ENCODE results near the gene TMEM63B.

Gene TMEM63B

DNA sequence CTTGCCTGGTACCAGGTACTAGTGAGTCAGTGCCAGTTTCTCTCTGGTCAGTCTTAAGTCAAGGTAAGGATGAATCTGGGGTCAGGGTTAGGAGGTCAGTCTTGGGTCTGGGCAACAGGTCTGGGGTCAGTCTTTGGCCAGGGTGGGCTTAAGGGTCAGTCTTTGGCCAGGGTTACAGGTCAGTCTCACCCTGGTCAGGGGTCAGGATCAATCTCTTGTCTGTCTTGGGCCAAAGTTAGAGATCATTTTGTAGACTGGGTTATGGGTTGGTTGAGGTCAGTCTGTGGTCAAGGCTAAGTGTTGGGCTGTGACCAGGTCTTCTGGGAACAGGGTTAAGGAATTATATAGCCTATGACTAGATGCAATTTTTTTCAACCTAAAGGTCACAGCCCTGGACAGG, 18.5 kb downstream of the TMEM63B start:
- no peak for DNase-seq

DNA sequence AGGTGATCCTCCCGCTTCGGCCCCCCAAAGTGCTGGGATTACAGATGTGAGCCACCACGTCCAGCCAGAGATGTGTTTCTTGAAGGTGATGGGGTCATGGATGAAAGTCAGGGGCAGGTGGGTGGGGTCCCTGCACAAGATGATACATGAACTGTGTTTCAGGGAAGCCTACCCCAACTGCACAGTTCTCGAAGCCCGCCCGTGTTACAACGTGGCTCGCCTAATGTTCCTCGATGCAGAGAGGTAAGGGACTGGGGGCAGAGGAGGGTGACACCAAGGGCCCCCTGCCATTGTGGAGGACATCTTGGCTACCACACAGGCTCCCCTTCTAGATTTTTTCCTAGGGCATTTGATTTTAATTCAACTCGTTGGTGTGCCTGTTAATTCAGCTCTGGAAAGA, 19.3 kb downstream of the TMEM63B start:
- no peak for DNase-seq

DNA sequence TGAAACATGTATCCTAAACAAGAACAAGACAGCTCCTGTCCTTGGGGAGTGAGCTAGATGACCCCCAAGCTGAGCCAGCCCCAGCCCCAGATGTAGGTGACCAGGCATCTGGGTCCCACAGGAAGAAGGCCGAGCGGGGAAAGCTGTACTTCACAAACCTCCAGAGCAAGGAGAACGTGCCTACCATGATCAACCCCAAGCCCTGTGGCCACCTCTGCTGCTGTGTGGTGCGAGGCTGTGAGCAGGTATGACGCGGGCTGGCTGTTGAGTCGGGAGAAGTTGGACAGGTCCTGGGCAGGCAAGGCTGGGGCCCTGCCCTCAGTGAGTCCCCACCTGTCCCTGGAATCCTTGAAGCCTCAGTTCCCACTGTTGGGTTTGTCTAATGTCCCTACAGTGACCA, 19.9 kb downstream of the TMEM63B start:
- no peak for DNase-seq

DNA sequence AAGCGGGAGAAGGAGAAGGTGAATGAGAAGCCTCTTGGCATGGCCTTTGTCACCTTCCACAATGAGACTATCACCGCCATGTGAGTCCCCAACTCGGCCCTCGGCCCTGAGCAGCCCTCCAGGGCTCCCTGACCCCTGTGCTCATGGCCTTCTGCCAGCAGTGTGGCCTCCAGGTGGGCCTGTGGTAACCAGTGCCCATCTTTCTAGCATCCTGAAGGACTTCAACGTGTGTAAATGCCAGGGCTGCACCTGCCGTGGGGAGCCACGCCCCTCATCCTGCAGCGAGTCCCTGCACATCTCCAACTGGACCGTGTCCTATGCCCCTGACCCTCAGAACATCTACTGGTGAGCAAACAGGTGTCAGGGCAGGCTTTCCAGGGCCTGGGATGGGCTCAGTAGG, 21.0 kb downstream of the TMEM63B start:
- DNase-seq = no peak

DNA sequence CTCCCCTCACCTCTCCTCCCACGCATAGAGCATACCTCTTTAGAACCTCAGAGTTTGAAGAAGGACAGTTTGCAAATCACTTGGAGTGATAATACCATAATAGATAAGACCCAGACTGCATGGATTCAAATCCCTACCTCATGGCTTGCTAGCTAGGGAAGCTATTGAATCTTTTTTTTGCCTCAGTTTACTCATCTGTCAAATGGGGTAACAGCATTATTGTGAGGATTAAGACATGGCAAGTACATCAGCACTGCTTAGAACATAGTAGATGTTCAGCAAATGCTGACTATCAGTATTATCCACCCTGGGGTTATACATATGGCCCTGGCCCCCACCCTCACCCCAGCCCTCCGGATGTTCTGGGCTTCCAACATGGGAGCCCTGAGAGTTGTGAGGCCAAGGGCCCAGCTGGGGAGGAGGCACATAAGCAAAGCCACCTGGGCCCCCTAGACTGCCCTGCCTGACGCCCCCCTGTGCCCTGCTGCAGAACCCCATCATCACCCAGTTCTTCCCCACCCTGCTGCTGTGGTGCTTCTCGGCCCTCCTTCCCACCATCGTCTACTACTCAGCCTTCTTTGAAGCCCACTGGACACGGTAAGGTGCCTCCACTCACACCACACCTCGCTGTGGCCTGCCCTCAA, 22.1 kb downstream of the TMEM63B start:
- DNase-seq = no peak

DNA sequence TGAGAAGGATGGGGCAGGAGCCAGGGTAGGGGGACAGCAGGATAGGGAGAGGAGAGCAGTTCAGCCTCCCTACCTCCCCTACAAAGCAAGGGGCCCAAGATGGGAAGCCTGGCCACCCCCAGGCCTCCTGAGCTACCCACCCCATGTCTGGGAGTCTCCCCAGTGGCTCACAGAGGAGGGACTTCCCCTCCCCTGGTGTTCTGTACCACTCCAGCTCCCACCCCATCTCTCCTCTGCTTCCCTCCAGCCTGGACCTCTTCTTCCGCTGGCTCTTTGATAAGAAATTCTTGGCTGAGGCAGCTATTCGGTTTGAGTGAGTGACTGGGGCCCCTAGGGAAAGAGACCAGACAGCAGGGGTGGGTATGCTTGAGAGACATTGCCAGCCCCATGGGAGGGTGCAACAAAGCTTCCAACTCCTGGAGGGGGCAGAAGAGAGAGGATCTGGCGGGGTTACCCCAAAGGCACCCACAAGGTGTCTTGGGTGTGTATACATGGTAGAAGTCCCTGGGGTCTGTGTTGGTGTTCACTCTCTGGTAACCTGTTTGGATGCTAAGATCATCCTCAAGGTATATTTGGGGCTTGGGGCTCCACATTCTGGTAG, 23.1 kb downstream of the TMEM63B start:
- DNase-seq = no peak

DNA sequence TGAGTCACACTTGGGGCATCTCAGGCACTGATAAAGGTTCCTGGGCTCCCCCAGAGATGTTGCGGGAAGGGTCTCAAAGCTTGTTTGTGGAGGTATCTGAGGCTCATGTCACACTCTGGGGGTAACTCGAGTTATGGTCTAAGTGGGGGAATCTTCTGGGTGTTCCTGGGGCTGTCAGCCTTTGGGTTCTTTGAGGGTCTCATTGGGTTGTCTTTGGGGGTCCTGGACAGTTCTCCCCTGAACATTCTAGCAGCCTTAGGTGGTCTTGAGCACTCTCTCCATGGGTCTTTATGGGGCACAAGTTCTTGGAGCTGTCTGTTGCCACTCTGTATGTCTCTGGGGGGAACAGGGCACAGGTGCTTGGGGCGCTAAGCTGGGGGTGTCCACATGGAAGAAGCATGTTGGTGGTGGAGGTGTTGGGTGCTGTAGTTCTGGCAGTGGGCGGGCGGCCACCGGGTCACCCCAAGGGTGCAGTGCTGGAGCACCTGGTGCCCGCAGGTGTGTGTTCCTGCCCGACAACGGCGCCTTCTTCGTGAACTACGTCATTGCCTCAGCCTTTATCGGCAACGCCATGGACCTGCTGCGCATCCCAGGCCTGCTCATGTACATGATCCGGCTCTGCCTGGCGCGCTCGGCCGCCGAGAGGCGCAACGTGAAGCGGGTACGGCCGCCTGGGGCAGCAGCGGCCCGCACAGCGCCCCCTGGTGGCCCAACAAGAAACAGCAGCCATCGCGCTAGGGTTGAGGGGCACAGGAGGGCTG, 24.2 kb downstream of the TMEM63B start:
- peak; percentile 69 for DNase-seq

DNA sequence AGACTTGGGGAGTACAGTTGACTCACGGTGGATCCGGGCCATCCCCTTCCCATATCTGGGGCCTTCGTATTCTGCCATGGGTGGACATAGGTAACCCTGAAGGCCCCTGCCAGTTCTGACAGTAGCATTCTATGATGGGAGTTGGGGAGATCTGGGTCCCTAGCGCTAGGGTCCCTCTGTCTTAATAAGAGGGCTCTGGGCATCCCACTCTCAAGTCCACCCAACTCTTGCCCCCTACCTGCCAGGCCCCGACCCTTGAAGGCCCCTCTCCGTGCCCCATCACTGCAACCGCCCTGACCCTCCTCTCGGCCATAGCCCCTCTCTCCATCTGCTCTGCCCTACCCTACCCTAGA, 24.7 kb downstream of the TMEM63B start:
- DNase-seq = no peak

DNA sequence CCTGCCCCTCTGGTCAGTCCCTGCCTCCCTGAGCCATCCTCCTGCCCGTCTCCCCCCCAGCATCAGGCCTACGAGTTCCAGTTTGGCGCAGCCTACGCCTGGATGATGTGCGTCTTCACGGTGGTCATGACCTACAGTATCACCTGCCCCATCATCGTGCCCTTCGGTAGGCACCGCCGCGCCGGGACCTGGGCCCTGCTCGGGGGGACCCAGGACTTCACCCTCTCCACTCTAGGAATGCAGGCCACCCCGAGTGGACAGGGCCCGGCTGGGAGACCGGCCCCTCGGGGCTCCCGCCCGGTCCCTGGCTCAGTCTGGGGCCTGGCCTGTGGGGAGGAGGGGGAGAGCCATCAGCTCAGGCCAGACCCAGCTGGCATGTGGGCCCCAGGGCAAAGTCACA, 25.2 kb downstream of the TMEM63B start:
- no peak for DNase-seq

DNA sequence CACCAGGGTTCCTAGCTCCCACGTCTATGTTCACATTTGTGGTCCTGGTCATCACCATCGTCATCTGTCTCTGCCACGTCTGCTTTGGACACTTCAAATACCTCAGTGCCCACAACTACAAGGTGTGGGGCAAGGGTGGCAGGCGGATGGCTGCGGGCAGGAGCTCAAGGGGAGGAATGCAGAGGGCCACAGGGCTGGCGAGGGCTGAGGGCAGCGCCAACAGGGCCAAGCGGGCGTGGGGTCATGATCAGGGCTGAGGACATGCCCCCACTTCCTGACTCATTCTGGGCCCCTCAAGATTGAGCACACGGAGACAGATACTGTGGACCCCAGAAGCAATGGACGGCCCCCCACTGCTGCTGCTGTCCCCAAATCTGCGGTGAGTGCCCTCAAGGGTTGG, 26.7 kb downstream of the TMEM63B start:
- no peak for DNase-seq

DNA sequence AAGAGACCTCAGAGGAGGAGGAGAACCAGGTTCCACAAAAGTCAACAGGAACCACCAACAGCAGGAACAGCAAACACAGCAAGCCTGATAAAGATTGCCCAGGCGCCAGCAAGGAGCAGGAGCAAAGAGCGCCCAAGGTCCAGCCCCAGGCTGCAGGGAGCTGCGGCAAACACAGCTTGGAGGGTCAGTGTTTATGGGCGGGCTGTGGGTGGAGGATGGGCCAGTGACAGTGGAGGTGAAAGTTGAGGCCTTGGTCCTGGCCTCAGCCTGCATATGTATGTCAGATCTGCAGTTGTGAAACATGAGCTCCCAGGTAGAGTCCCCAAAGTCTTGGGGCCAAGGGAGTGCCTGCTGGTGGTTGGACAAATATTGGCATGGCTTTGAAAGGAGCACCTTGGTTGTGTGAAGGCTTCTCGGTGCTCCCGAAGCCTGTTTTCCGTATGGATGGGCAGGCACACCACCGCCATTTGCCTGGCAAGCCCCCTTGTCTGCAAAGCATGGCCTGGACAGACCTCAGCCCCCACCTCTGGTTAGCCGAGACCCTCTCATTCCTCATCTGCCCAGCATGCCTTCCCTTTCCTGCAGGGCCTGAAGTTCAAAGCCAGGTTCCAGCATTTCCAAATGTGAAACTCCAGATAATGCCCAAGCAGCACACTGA, 29.3 kb downstream of the TMEM63B start:
- no peak for DNase-seq

DNA sequence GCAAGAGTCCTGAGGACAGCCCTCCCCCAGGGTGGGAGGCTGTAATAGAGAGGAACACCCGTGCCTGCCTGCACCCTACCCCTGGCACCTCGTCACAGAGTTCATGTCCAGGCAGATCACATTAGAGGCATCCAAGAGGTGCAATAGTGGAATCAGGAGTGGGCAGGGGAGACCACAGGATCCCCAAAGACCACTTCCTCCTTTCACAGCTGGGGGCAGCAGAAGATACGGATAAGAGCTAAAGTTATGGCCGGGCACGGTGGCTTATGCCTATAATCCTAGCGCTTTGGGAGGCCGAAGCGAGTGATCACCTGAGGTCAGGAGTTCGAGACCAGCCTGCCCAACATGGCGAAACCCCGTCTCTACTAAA, 29.8 kb downstream of the TMEM63B start:
- no peak for DNase-seq

DNA sequence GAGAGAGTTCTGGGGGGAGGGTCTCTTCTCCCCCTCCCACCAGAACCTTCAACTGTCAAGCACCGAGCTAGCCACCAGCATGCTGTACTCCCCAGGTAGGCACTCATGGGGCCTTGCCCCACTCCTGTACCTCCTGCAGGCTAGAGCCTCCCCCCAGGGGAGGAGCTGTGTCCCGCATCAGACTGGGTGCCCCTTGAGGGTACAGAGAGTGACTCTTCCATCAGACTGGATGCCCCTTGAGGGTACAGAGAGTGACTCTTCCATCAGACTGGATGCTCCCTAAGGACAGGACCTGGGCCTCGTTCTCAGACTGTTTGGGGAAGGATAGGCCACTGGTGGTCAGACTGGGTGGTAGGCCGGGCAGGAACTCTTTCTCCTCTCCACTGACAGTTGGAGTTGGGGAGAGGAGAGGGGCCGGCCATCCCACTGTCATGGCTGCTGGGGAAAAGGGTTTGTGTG, 31.4 kb downstream of the TMEM63B start, which contains the start of gene CAPN11:
CAPN11 (plus strand) TSS at position 51 of the 459 bp plus-strand sequence; CDS start at position 80, 29 bp downstream.
- DNase-seq = no peak

DNA sequence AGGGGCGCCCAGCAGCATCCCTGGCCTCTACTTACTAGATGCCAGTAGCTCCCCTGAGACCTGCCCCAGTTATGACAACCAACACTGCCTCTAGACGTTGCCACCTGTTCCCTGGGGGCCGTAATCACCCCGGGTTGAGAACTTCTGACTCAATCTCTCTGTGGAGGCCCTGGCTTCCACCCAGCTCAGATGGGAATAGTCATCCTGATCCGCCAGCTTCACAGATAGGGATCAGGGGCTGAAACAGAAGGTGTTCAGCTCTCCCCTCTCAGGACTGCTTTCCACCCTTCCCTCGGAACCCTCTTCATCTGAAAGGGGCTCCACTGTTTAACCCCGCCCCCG, 34.6 kb downstream of the TMEM63B start:
- no peak for DNase-seq

DNA sequence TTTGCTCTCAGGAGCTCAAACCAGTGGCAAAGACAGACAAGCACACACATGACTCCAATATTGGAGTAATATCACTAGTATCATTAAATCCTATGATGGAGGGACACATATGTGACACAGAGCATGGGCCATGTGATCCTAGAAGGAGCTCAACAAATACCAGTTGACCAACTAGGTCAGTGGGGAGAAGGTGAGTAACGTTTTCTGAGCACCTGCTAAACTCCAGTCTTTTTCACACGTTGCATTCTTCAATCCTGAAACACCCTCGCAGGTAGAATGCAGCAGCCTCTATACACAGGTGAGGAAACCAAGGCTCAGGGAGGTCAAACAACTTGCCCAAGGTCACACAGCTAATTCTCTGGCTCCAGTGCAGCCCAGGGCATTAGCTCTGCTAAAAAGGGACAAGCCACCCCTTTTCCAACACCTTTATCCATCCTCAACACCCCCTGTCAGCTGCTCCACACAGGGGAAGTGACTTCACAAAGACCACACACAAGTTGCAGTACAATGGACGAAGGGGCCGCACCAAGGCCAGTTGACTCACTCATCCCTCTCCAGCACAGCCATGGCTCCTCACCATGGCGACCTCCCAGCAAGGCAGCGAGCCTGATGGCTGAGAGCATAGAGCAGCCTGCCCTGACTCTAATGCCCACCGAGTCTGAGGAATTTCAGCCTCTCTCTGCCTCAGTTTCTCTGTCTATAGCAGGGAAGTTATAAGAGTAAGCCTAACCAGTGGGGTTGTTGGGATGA, 35.7 kb downstream of the TMEM63B start:
- no peak for DNase-seq

DNA sequence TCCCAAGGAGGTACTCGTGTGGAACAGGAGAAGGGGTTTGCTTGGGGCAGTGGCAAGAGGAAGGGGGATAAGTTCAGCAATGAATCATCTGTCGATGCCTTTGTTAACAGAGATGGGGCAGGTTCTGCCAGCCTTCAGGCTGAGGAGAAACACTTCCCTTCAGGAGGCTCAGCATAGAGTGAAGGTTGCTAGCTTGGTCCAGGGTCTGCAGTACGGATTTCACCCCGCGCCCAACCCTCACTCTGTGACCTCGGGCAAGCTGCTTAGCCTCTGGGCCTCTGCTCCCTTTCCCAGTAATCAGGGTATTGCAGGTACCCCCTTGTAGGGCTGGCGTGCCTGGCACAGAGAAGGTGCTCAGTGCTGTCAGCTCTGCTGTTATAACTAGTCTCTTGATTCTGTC, 38.8 kb downstream of the TMEM63B start:
- no peak for DNase-seq

DNA sequence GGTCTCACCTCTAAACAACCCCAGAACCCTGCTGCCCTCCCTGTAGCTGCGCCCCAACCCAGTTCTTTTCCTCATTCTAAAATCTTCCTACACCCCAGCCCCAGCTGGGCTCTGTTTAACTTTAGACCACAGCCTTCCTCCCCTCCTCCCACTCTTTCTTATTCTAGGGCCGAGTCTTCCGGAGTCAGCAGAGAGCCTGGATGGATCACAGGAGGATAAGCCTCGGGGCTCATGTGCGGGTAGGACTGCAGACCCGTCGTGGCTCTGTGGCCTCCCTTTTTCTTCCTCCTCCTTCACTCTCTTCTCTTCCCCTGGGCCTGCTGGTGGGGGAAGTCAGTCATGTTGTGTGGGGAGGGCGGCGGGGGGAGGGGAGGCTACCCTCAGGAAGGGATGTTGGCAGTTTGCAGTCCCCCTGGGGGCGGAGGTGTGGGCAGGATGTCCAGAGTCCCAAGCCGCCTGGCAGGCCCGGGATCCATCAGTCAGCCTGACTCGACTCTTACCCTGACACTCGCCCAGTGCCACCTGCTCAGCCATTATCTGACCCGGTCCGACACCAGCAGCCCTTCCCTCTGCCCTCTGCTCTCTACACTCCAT, 39.3 kb downstream of the TMEM63B start:
- DNase-seq = no peak

DNA sequence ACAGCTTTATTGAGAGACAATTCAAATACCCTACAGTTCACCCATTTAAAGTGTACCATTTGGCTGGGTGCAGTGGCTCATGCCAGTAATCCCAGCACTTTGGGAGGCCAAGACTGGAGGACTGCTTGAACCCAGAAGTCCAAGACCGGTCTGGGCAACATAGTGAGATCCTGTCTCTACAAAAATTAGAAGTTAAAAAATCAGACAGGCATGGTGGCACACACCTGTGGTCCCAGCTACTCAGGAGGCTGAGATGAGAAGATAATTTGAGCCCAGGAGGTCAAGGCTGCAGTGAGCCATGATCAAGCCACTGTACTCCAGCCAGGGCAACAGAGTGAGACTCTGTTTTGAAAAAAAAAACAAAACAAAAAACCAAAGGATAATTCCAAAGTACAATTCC, 40.2 kb downstream of the TMEM63B start:
- DNase-seq = no peak

DNA sequence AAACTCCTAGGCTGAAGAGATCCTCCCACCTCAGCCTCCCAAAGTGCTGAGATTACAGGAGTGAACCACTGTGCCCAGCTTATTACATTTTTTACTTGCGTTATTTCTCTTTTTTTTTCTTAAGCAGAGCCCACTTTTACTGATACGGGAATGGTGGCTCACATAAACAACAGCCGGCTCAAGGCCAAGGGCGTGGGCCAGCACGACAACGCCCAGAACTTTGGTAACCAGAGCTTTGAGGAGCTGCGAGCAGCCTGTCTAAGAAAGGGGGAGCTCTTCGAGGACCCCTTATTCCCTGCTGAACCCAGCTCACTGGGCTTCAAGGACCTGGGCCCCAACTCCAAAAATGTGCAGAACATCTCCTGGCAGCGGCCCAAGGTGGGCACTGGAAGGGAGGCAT, 41.8 kb downstream of the TMEM63B start:
- DNase-seq = no peak

DNA sequence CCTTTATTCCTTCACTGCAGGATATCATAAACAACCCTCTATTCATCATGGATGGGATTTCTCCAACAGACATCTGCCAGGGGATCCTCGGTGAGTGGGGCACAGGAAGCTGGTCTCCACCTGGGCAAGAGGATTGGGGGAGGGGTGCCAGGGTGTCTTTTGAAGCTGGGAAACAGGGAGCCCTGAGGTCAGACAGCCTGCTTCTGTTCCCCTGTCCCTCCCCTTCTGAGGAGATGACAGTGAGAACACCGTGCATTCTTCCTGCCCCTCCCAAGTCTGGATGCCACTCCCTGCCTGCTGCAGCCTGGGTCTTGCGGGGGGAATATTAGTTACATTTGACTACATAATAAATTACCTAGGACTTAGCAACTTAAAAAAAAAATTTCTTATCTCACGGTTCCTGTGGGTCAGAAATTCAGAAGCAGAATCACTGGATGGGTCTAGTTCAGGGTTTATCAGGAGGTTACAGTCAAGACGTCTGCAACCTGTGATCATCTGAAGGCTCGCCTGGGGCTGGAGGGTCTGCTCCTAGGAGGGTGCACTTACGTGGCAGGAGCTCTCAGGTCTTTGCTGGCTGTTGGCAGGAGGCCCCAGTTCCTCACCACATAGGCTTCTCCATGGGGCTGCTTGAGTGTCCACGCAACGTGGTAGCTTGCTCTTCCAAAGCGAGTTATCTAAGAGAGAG, 42.7 kb downstream of the TMEM63B start:
- no peak for DNase-seq

DNA sequence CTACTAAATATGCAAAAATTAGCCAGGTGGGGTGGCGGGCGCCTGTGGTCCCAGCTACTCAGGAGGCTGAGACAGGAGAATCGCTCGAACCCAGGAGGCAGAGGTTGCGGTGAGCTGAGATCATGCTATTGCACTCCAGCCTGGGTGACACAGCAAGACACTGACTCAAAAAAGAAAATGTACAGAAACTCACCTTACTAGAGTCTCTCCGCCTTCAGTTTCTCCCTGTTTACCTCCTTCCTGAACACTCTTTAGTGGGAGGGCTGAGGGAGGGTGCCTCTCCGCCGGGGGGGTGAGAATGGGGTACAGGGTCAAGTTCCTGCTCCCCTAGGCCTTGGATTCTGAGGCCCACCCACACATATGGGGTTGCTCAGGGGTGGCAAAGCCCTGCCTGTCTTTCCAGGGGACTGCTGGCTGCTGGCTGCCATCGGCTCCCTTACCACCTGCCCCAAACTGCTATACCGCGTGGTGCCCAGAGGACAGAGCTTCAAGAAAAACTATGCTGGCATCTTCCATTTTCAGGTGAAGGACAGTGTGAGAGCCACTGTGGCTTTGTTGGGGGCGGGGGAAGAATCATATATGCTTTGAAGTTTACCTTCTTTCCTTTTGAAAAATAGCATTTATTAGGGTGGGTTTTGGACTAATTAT, 44.7 kb downstream of the TMEM63B start:
- DNase-seq = no peak

Data from left hindlimb (tissue), 1 donor.